Nucleus accumbens (tissue), 56 donors: ENCODE data around the gene ZFP36.
"Not testable (repeated sequence)": the region's sequence is repeated elsewhere in the genome, so short reads cannot be mapped to it uniquely, and the experiment has no call there.

Experiments used
- DNase-seq, 56 donors: peaks; one replicate each; lab custom pipeline; 2025; lab: John Stamatoyannopoulos, UW

Gene ZFP36, protein sequence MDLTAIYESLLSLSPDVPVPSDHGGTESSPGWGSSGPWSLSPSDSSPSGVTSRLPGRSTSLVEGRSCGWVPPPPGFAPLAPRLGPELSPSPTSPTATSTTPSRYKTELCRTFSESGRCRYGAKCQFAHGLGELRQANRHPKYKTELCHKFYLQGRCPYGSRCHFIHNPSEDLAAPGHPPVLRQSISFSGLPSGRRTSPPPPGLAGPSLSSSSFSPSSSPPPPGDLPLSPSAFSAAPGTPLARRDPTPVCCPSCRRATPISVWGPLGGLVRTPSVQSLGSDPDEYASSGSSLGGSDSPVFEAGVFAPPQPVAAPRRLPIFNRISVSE

GRCh38 chr19:39406656-39407409 is at the start of gene ZFP36:
Gene ZFP36 (plus strand): TSS chr19:39406847. CDS start chr19:39406905, 58 bp downstream.
- DNase-seq, result peak in 52 of 56 donors; percentile 27 to 91 (median 70)

GRCh38 chr19:39359026-39359425 is 47.6 kb upstream of the ZFP36 start:
- DNase-seq, result no peak

DNA sequence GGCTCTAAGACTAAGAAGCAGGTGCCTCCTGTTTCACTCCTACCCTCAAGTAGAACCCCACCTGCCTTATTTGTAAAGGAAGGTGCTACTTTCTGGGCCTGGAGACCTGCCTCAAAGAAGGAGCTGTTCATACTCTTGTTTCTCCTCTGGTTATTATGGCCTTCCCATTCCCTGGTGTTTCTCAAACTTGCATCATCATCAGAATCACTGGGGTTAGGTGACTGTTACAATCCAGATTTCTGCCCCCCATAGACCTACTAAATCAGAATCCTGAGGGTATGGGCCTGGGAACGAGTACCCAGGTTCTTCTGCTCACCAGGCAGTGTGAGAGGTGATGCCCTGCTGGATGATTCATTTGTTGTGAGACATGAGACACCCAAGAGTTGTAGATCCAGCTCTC is 46.0 kb upstream of the ZFP36 start:
- DNase-seq, result no peak

DNA sequence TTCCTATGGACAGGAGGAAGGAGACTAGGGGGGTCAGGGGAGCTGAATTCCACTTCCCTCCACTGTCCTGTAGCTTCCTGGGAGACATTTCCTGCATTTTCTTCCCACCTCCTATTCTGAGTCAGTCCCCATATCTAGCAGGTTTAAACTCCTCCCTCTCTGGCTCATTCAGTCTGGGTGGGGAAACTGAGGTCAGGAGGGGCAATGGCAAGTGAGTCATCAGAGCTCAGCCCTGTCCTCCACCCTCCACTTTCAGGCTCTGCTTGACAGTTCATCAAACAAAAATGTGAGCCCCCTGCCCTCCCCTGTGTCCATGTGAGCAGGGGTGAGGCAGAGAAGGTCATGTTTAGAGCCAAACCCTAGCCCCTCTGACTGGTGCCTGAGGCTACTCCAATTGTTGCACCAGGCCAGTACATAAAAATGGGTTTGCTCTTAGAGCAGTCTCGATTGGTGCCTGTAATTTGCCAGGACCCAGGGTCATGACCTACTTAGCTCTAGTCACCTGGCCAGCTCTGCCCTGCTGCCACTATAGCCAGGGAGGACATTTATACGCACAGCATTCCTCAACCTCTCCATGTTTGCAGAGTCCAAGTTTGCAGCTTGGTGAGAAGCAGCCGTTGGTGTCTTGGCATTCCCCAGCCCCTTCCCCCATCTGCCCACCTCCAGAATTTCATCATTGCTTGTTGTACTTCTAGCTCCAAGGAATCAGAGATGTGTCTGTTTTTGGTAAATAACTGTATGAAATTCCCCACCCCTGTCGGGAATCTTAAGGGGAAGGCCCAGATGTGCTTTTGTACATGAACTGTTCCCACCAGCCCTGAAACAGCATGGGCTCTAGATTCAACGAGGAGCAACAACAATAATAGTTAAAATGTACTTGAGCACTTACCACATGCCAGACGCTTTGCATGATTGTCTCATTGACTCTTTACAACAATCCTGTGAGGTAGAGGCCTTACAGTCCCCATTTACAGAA is 43.7 kb upstream of the ZFP36 start:
- no peak for DNase-seq

- peak in 54 of 56 donors; percentile 11 to 95 (median 79) for DNase-seq
These were observed 42.7 kb upstream of the ZFP36 start for GRCh38 chr19:39363901-39364457.

DNA sequence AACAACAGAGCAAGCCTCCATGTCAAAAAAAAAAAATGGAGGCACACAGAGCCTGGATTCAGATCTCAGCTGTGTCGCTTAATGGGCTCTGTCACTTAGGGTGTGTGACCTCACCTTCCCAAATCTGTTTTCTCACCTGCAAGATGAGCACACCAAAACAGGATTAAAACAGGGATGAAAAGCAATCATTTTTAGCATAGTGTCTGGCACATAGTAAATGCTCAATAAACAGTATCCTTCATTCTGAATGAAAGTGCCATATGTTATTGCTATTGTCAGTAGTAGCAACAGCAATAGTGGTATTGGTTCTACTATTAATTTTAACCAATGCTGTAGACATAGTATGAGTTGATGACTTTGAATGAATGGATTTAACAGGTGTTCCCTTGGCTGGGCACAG is 41.1 kb upstream of the ZFP36 start:
- no peak for DNase-seq

- DNase-seq, result no peak
These were observed 37.4 kb upstream of the ZFP36 start for GRCh38 chr19:39369200-39369599.

GRCh38 chr19:39370735-39371134 is 35.9 kb upstream of the ZFP36 start:
- DNase-seq, result no peak

DNA sequence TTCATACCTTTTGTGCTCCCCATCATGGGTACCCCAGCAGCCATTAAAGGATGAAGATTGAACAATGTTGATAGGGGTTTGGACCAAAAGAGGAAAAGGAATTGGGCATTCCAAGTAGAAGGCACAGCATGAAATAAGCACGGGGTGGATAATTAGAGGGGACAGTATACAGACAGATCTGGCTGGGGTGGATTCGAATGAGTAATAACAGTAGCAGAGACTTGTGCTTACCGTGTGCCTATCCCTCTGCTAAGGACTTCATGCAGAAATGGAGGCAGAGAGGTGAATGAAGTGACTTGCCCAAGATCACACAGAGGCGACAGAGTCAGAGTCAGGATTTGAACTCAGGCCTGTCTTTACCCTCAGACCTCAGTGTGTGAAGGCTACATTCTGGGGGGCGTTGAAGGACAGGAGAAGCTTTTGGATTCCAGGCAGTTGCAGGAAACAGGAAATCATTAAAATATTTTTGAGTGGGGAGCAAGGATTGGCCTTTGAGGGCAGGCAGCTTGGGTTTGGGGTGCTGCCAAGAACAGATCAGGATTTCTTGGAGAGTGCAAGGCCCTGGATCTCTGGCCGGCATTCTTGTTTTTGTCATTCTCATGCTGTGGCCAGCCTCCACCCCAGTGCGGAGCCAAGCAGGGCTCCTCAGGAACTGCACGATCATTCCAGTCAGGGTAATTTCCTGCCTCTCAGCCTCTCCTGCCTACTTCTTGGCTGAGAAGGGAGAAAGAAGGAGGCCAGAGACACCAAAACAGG is 34.4 kb upstream of the ZFP36 start:
- peak in 43 of 56 donors; percentile 10 to 81 (median 37) for DNase-seq

DNA sequence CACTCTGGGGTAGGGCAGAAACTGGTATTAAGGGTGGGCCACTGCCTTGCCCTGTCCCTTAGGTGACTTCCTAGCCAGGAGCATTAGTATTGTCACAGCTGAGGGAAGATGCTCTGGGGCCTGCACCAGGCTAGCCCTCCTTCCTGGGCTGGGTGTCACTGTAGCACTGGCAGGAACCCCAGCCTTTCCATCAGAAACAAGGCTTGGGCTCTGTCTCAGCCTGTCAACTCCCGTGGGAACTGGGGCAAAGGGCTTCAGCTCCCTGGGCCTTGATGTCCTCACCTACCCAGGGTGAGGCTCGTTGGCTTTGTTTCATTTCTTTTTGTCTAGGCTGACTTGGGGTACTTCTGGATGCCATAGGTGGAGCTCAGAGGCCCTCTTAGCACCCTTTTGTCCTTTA is 33.7 kb upstream of the ZFP36 start:
- DNase-seq, result peak in 8 of 56 donors; percentile 9 to 36 (median 23)

DNA sequence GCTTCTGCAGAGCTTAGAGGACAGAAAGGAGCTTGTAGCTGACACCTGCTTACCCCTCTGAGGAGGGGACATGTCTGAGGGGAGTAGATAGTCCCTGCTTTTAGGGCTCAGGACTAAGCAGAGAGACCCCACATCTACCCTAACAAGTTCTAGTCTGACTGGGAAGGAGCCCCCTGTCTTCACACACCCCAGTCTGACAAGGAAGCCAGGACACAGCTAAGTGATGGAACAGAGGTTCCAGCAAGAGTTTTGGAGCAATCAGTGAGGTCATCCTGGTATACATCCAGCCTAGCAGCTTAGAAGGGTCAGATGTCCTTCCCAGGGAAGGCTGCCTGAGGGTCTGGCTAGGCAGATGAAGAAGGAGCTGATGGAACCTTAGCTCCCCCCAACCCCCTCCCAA is 30.7 kb upstream of the ZFP36 start:
- DNase-seq, result no peak

- DNase-seq, result no peak
These were observed 29.0 kb upstream of the ZFP36 start for GRCh38 chr19:39377373-39378362.

DNA sequence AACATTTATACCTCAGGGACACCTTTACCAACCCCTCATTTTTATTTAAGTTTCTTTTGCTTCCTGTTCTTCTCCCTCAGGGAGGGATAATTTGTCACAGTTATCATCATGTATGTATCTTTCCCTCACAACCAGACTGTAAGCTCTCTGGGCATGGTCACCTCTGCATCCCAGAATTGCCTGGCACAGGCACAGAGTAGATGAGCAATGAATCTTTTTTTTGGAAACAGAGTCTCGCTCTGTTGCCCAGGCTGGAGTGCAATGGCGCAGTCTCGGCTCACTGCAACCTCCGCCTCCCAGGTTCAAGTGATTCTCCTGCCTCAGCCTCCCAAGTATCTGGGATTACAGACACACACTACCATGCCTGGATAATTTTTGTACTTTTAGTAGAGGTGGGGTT is 27.3 kb upstream of the ZFP36 start:
- DNase-seq, result not testable (repeated sequence)

- DNase-seq, result peak in 4 of 56 donors; percentile 13 to 22 (median 14)
These were observed 26.7 kb upstream of the ZFP36 start for GRCh38 chr19:39379865-39380396.

DNA sequence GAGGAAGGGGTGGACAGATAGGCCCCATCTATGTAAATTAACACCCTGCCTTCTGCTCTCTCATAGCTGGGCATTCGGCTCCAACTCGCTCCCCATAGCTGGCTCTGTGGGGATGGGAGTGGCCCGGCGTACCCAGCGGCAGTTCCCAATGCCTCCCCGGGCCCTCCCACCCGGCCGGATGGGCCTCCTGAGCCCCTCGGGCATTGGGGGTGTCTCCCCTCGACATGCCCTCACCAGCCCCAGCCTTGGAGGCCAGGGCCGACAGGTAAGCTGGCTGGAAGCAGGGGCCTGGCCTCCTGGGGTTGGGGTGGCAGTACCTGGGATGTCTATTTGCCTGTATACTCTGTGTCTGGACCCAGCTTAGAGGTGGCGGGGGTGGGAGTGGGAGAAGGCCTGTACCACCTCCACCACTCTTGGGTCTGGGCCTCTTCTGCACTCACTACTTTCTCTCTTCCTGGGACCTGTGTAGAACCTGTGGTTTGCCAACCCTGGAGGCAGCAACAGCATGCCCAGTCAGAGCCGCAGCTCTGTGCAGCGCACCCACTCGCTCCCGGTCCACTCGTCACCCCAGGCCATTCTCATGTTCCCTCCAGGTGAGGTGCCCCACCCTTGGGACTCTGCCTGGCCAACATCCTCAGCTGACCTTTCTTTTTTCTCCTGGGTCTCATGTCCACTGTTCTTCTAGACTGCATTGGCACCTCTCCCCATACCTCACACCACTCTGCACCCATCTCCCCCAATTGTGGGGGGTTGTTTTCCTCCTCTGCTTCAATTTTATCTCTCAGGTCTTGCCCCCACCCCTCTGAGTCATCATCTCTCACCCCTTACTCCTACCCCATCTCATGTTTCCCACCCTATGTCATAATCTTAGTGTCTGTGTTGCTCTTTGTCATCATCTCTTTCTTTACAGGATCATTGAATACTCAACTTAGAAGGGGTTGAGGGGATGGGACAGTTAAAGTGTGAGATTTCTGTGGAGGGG is 25.8 kb upstream of the ZFP36 start:
- DNase-seq, result no peak

- no peak for DNase-seq
These were observed 24.6 kb upstream of the ZFP36 start for GRCh38 chr19:39381910-39382611.
